Activated CD4-positive, alpha-beta T cell treated with anti-CD3 and anti-CD28 coated beads, Interleukin-2, amount 10 ng/mL, durations not matched to agents 24 days and 14 days (primary cell): ENCODE measurements around the gene CD200. TPM values are rescaled to one million over a fixed set of nuclear protein-coding genes. Genes with fewer than 3 reads are reported as not detected.

Experiments used
- DNase-seq: peaks from one replicate; pipeline ENCODE4 v3.0.0; 2022
- H3K27ac Mint-ChIP-seq: one replicate; pipeline ENCODE4 v1.8.0; 2022; ENCODE audit warnings: mild to moderate bottlenecking, mixed read lengths
- H3K27me3 Mint-ChIP-seq: one replicate; pipeline ENCODE4 v1.8.0; 2022; ENCODE audit warnings: mixed read lengths
- H3K36me3 Mint-ChIP-seq: one replicate; pipeline ENCODE4 v1.8.0; 2022; ENCODE audit warnings: low read depth, mild to moderate bottlenecking, mixed read lengths
- H3K4me1 Mint-ChIP-seq: one replicate; pipeline ENCODE4 v1.8.0; 2021; ENCODE audit warnings: mixed read lengths
- H3K4me3 Mint-ChIP-seq: one replicate; pipeline ENCODE4 v1.8.0; 2022; ENCODE audit warnings: mild to moderate bottlenecking, moderate library complexity, mixed read lengths
- H3K9me3 Mint-ChIP-seq: one replicate; pipeline ENCODE4 v1.8.0; 2021; ENCODE audit warnings: mixed read lengths
- intact Hi-C: fragments of 100-400 bp; cut with micrococcal nuclease; formaldehyde crosslinking; loops from one replicate; pipeline ENCODE4 v1.15.1; 2023
- total RNA-seq: library from RNA; stranded (reverse); gene quantifications from 2 replicates; pipeline ENCODE4 v1.2.3, GENCODE V29; 2022

Gene CD200
- total RNA-seq, 1 donor from 2014 or later = 144 TPM

DNA sequence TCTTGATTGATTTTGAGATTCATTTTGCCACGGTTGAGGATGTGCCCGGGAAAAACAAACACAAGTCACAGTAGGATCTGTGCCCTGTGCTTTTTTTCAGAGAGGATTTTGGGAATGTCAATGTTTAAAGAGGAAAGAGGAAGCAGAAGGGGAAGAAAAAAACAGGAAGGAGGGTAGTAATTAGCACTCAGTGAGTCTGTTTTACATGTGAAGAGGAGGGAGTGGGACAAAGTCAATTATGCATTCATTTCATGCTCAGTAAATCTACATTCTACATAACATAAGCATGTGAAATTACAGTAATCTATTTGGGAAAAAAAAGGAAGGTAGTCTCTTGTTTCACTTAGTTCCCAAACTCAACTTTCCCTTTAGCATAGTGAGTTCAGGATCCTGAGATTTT lies 18.3 kb upstream of the CD200 start:
- Mint-ChIP-seq H3K4me3 (no peak overlapping the region), H3K36me3 (peaks cover 3% of the 10 kb centered on the region), H3K4me1 (peaks cover 3% of the 10 kb centered on the region), H3K9me3 (no peaks in the 10 kb centered on the region), H3K27ac (no peak overlapping the region), H3K27me3 (peaks cover 3% of the 10 kb centered on the region)
- intact Hi-C loops = no loop called here
- DNase-seq = no peak

DNA sequence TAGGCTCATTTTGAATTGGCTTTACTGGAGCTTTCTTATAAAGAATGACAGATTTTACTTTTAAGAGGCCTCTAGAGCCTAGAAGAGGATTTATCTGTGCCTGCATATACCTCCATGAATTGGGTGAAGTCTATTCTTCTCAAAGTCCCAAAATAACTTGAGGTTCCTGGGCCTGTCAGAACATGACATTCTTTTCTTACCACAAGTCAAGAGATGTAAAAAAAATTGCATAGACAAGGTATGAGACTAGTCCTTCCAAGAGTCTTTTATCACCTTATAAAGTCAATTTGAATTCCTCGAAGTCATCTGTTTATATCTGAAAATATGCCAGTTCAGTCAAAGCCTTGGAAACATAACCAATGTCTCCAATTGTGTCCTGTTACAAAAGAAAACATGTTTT lies 17.2 kb upstream of the CD200 start:
- no peak overlapping the region for H3K27ac Mint-ChIP-seq
- no peaks in the 10 kb centered on the region for H3K9me3 Mint-ChIP-seq
- intact Hi-C loops = no loop called here
- peaks cover 3% of the 10 kb centered on the region for H3K36me3 Mint-ChIP-seq
- no peak overlapping the region for H3K4me3 Mint-ChIP-seq
- DNase-seq = no peak
- H3K4me1 Mint-ChIP-seq = peaks cover 8% of the 10 kb centered on the region
- peaks cover 3% of the 10 kb centered on the region for H3K27me3 Mint-ChIP-seq

DNA sequence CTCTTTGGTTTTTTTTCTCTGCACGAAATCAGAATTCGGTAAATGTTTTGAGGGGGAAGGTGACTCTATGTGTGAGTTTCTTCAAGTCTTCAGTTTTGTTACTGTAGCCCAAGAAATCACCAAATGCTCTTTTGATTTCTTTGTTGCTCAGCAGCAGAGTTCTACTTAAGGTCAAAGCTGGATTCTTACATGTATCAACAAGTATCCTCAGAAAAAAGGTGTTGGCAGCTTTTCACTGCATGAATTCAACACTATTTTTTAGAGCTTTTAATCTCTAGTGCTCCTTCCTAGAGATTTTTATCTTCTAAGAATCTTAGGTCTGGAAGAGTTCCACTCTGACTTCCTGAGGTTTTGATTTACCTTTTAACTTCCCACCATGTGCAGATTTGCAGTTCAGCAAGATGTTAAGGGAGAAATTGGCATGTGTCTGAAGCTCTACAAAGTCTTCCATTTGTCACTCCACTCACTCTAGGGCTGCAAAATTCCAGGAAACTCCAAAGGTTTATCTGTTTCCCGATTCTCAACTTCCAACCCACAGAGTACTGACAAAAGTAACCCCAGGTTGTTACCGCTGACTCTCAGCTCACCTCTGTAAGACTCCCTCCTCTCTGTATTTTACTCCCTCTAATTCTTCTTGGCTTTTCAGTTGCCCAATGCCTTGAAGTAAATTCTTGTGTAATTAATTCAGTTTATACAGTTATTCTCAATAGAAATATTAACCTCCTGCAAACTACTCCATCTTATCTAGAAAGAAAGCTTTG lies 13.3 kb upstream of the CD200 start:
- Mint-ChIP-seq H3K4me3 (no peak overlapping the region), H3K27me3 (peaks cover 13% of the 10 kb centered on the region), H3K36me3 (peaks cover under 1% of the 10 kb centered on the region), H3K27ac (no peak overlapping the region), H3K4me1 (peaks cover 5% of the 10 kb centered on the region), H3K9me3 (no peaks in the 10 kb centered on the region)
- no peak for DNase-seq
- intact Hi-C loops = no loop called here

DNA sequence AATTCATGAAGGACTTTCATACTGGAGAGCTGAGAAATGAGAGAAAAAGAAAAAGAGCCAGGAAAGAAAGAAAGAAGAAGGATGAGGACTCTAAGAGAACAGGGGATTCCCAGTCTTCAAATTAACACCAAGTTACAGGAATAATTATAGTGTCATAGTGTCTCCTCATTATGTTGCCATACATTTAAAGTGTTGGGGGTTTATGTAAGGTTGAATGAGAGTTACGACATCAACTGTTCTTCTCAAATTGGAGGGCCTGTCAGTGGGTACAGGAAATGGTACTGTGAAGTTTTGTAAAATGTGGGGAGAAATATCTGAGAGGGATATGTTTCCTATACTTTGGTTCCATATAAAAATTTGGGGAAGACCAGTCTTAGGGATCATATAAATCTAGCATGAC lies 12.3 kb upstream of the CD200 start:
- no peak for DNase-seq
- Mint-ChIP-seq H3K4me3 (no peak overlapping the region), H3K9me3 (no peaks in the 10 kb centered on the region), H3K27ac (no peak overlapping the region), H3K4me1 (peaks cover 5% of the 10 kb centered on the region), H3K27me3 (peaks cover 11% of the 10 kb centered on the region), H3K36me3 (no peaks in the 10 kb centered on the region)
- intact Hi-C loops = no loop called here

DNA sequence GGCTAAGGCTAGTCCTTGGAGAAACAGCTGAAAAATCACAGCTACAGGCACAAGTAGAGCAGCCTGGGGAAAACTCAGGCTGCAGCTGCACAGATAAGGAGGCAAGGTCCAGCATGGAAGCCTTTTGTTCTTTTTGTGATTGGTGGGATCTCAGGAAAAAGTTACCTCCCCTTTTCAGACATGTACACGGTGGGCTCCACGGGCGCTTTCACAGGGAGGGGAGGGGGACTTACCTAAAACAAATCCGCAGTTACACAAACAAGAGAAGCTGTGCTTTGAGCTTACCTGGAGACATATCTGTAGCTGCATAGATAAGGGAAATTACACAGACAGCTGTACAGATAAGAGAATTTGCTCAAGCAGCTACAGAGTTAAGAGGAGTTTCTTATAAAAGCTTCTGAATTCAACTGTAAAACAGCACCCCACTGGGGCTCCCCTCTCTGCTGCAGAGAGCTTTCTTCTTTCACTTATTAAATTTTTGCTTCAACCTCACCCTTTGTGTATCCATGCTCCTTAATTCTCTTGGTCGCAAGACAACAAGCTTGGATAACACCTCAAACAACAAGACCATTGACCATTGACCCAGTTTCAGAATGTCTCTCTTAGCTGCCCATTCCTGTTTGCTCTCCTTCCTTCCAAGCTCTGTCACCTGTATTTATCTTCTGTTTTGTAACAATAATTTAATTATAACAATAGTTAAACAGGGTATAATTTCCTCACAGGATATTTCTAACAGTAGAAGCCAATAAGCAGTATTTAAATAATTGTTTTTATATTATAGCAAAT lies 10.9 kb upstream of the CD200 start:
- Mint-ChIP-seq H3K9me3 (no peaks in the 10 kb centered on the region), H3K27ac (no peak overlapping the region), H3K27me3 (peaks cover 11% of the 10 kb centered on the region), H3K4me3 (no peak overlapping the region), H3K4me1 (peaks cover 5% of the 10 kb centered on the region), H3K36me3 (no peaks in the 10 kb centered on the region)
- intact Hi-C loops = no loop called here
- no peak for DNase-seq

DNA sequence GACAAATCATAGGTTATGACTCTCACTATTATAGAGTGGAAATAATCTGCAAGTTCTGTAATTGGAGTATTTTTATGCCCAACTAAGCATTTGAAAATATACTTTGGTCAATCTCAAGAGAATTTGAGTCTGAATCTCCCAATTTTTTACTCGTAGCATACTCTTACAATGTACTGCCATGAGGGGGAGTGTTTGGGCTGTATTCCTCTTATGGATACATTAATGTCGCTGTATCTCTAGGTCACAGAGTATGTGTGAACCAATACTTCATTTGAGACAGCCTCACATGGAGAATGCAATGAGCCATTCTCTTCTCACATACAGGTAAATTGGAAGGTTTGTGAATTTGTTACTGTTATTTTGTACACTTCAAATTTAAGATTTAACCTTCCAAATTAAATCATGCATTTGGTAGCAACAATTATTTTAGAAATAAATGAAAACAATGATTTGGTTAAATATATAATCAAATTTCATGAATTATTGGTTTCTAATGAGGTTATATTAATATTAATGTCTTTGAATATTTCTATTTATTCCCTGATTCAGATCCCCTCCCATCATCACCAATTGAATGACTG lies 5.5 kb upstream of the CD200 start:
- no peaks in the 10 kb centered on the region for H3K36me3 Mint-ChIP-seq
- intact Hi-C loops = loop anchor here (1.0 to 5.0 kb wide), 6 partner anchors 35 to 215 kb away; partner anchors contain the start of gene SLC9C1
- H3K4me3 Mint-ChIP-seq = no peak overlapping the region
- peaks cover 8% of the 10 kb centered on the region for H3K27me3 Mint-ChIP-seq
- no peak overlapping the region for H3K27ac Mint-ChIP-seq
- H3K9me3 Mint-ChIP-seq = no peaks in the 10 kb centered on the region
- H3K4me1 Mint-ChIP-seq = peaks cover 5% of the 10 kb centered on the region
- DNase-seq = peak; percentile 87

DNA sequence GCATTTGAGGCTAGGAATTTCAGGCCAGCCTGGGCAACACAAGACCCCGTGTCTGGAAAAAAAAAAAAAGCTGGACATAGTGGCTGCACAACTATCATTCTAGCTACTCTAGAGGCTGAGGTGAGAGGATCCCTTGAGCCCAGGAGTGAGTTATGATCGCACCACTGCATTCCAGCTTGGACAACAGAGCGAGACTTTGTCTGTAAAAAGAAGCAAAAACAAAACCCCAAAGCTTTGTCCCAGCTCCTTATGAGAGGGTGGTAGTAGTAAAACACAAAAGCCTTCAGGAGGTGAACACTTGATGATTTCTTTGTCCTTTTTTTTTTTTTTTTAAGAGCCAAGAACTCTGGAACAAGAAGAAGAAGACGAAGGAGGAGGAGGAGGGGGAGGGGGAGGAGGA lies 1.1 kb upstream of the CD200 start:
- peaks cover 35% of the 10 kb centered on the region for H3K4me1 Mint-ChIP-seq
- no peak overlapping the region for H3K27ac Mint-ChIP-seq
- H3K4me3 Mint-ChIP-seq = peak overlapping the region; percentile 90
- H3K36me3 Mint-ChIP-seq = peaks cover 32% of the 10 kb centered on the region
- H3K27me3 Mint-ChIP-seq = no peaks in the 10 kb centered on the region
- H3K9me3 Mint-ChIP-seq = no peaks in the 10 kb centered on the region
- intact Hi-C loops = loop anchor here (5.0 kb wide), 1 partner anchor 35 kb away; no protein-coding TSS in a partner anchor
- no peak for DNase-seq

DNA sequence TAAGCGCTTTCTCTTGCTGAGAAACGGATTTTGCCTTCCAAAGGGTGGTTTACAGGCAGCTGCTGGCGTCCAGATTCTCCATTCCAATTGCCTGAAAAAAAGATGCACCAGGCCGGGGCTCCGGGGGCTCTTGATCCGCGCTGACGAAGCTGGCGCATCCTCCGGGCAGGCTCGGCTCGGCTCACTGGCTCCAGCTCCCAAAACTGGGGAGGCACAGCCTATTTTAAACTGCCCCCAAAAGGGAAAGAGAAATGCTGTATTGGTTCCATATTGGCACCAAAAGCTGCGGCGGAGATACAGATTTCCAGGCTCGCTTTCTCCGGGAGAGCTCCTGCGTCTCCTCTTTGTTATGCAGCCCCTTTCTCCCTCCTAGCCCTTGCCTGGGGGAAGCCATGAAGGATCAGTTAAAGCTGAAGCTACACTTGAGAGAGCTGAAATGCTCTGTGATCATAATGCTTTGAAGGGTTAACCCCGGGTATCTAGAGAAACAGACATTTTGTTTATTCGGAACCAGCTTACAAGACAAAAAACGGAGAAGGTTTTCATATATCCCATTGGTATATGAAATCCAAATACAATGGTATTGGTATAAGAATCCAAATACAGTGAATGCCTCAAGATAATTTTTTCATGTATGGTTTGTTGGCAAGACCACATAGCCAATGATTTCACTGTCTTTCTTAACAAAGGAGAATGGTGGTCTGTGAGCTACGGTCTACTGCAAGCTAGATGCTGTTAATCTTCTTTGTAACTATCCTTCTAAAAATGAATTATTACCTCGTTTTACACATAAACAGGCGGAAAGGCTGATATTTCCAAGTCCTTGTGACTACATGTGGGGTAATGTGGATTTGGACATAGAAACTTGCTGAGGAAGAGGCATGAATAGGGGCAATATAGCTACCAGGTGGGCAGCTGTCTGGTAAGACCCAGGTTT lies 693 bp downstream of the CD200 start:
- peaks cover 45% of the 10 kb centered on the region for H3K36me3 Mint-ChIP-seq
- peak overlapping the region; percentile 90 for H3K4me3 Mint-ChIP-seq
- peaks cover 50% of the 10 kb centered on the region for H3K4me1 Mint-ChIP-seq
- H3K27me3 Mint-ChIP-seq = no peaks in the 10 kb centered on the region
- peak overlapping the region; percentile 84 for H3K27ac Mint-ChIP-seq
- no peaks in the 10 kb centered on the region for H3K9me3 Mint-ChIP-seq
- peak; percentile 77 for DNase-seq
- intact Hi-C loops = loop anchor here (1.0 to 5.0 kb wide), 3 partner anchors 34 to 166 kb away; partner anchors contain the start of gene BTLA

DNA sequence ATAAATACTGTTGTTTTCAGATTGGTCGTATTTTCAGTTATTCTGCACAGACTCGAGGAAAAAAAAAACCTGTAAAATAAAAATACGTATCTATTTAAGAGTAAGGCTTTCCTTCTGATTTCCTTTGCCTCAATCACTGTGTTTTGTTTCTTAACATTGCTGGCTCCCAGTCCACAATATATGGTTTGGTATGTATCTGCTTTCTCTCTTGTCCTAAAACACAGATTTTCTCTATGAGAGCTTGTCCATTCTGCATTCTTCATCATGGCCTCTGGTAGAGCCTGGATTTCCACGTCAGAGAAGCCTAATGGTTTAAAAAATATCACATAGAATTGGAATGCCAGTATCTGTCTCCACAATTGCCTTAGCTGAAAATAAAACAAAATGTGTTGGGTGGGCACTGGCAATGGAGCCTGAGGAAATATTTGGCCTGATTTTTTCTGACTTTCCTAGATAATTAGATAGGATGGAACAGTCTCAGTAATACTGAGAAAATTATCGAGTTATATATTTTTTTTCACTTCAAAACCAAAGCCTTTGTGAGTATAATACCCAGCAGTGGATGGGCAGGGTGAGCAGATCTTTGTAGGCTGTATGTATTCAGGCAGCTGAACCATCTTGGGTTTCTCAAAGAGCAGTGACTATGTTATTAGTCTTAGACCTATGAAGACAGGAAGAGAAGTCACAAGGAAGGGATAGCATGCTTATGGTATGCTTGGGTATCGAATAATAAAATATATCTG lies 1.9 kb downstream of the CD200 start:
- intact Hi-C loops = loop anchor here (1.0 to 5.0 kb wide), 3 partner anchors 32 to 102 kb away; no protein-coding TSS in a partner anchor
- H3K9me3 Mint-ChIP-seq = no peaks in the 10 kb centered on the region
- H3K4me1 Mint-ChIP-seq = peaks cover 55% of the 10 kb centered on the region
- peaks cover 53% of the 10 kb centered on the region for H3K36me3 Mint-ChIP-seq
- peak overlapping the region; percentile 84 for H3K27ac Mint-ChIP-seq
- no peak for DNase-seq
- peak overlapping the region; percentile 90 for H3K4me3 Mint-ChIP-seq
- no peaks in the 10 kb centered on the region for H3K27me3 Mint-ChIP-seq

DNA sequence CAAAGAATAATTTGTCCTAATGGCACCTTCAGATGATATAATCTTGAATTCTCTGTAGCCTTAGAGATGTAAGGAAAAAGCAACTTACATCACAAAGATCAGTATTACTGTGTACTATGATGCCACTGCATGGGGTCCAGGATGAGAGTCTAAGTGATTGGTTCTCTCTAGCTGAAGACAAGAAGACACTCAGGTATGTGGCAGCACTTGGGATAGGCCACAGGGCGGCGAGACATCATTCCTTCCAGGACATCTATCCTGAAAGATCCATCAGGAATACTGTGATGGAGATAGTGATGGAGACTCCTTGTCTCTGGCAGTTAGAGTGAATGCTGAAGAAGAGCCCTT lies 2.5 kb downstream of the CD200 start:
- peaks cover 55% of the 10 kb centered on the region for H3K36me3 Mint-ChIP-seq
- DNase-seq = no peak
- H3K9me3 Mint-ChIP-seq = no peaks in the 10 kb centered on the region
- intact Hi-C loops = loop anchor here (5.0 kb wide), 1 partner anchor 57 kb away; no protein-coding TSS in a partner anchor
- H3K4me1 Mint-ChIP-seq = peaks cover 57% of the 10 kb centered on the region
- peak overlapping the region; percentile 66 for H3K27ac Mint-ChIP-seq
- no peaks in the 10 kb centered on the region for H3K27me3 Mint-ChIP-seq
- peak overlapping the region; percentile 90 for H3K4me3 Mint-ChIP-seq

DNA sequence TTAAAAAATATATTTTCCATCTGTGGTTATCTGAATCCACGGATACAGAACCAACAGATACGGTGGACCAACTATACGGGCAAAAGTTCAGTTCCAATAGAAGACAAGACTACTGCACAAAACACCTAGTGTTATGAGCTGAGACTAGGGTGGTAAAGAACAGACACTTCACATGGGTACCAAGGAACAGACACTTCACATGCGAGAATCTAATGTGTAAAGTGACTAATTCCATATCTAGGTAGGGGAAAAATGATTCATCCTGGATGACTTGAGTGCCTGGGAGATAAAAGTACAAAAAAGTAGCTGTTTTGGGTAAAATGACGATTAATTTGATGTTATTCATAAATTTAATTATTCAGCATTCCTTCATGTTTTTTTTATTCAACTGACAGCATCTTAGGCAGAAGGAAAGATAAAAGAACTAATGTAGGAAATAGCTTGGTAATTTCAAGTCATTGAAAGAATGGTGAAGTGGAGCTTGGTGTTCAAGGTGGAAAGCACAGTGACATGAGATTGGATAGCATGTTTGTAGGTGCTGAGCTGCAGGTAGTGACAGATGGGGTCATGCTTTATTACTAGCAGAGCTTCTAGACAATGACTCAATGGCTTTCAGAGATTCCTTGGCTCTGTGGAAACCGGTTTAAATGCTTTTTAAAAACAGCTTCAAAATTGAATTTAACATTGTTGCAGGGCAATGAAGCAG lies 5.2 kb downstream of the CD200 start:
- intact Hi-C loops = loop anchor here (1.0 to 5.0 kb wide), 2 partner anchors 20 to 54 kb away; no protein-coding TSS in a partner anchor

DNA sequence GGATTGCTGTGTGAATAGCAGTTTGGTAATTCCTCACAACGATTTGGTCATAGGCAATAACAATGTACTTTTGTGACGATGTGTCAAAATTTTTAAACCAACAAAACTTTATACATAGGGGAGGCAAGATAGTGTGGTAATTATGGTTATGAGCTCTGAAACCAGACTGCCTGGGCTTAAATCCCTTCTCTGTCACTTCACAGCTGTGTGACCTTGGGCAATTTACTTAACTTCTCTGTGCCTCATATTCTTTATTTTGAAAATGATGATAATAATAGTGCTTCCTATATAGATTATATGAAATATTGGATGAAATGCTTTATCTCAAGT lies 5.7 kb downstream of the CD200 start:
- Mint-ChIP-seq H3K27ac (peak overlapping the region; percentile 77), H3K27me3 (no peaks in the 10 kb centered on the region), H3K4me1 (peaks cover 63% of the 10 kb centered on the region), H3K36me3 (peaks cover 78% of the 10 kb centered on the region), H3K9me3 (no peaks in the 10 kb centered on the region), H3K4me3 (peak overlapping the region; percentile 72)
- DNase-seq = no peak
- intact Hi-C loops = loop anchor here (1.0 to 5.0 kb wide), 2 partner anchors 20 to 54 kb away; no protein-coding TSS in a partner anchor

More for the DNA sequence above, 5.2 kb downstream of the CD200 start:
- peaks cover 63% of the 10 kb centered on the region for H3K4me1 Mint-ChIP-seq
- H3K36me3 Mint-ChIP-seq = peaks cover 75% of the 10 kb centered on the region
- no peaks in the 10 kb centered on the region for H3K9me3 Mint-ChIP-seq
- H3K27ac Mint-ChIP-seq = peak overlapping the region; percentile 77
- no peaks in the 10 kb centered on the region for H3K27me3 Mint-ChIP-seq
- DNase-seq = peak; percentile 51
- H3K4me3 Mint-ChIP-seq = peak overlapping the region; percentile 72
